Loucy (cell line): ENCODE data around the gene ALDH1L1.

Experiments used
- H2AFZ ChIP-seq: fragments of 200-600 bp; sonication (generic); 2 replicates; pipeline ENCODE4 v1.6.0; 2016; ENCODE audit warnings: antibody characterized with exemption, mild to moderate bottlenecking, low read length, moderate library complexity
- H3F3A ChIP-seq: fragments of 200-600 bp; 2 replicates; pipeline ENCODE4 v1.6.0; 2016; ENCODE audit warnings: antibody characterized with exemption, low read depth, mild to moderate bottlenecking
- H3K27me3 ChIP-seq: fragments of 200-600 bp; sonication (generic); 2 replicates; pipeline ENCODE4 v1.6.1; 2014; ENCODE audit warnings: low read length, mild to moderate bottlenecking; ENCODE audit not compliant: insufficient read depth, poor library complexity, severe bottlenecking
- H3K36me3 ChIP-seq: fragments of 200-600 bp; sonication (generic); 2 replicates; pipeline ENCODE4 v1.6.1; 2016; ENCODE audit warnings: low read length; ENCODE audit not compliant: insufficient read depth
- H3K4me1 ChIP-seq: fragments of 200-600 bp; sonication (generic); 2 replicates; pipeline ENCODE4 v1.5.1; 2014; ENCODE audit warnings: low read length, mild to moderate bottlenecking; ENCODE audit not compliant: insufficient read depth, poor library complexity, severe bottlenecking
- H3K4me2 ChIP-seq: fragments of 200-600 bp; sonication (generic); 2 replicates; pipeline ENCODE4 v1.6.0; 2014; ENCODE audit warnings: antibody characterized with exemption, low read length, low read depth, mild to moderate bottlenecking; ENCODE audit not compliant: poor library complexity, severe bottlenecking
- H3K4me3 ChIP-seq: fragments of 200-600 bp; sonication (generic); 2 replicates; pipeline ENCODE4 v1.5.1; 2014; ENCODE audit warnings: low read length, mild to moderate bottlenecking, mixed read lengths; ENCODE audit not compliant: poor library complexity, severe bottlenecking
- H3K79me2 ChIP-seq: fragments of 200-600 bp; sonication (generic); 2 replicates; pipeline ENCODE4 v1.6.1; 2014; ENCODE audit warnings: low read length; ENCODE audit not compliant: insufficient read depth
- H3K9ac ChIP-seq: fragments of 200-600 bp; sonication (generic); 2 replicates; pipeline ENCODE4 v1.6.0; 2014; ENCODE audit warnings: mild to moderate bottlenecking, low read depth, low read length, moderate library complexity; ENCODE audit not compliant: poor library complexity, severe bottlenecking
- H3K9me2 ChIP-seq: fragments of 200-600 bp; sonication (generic); replicated peaks from 2 replicates; pipeline ENCODE4 v1.6.1; 2016; ENCODE audit warnings: low read depth, low read length, mixed read lengths
- H3K9me3 ChIP-seq: fragments of 200-600 bp; sonication (generic); 2 replicates; pipeline ENCODE4 v1.6.1; 2014; ENCODE audit warnings: mild to moderate bottlenecking, antibody characterized with exemption, low read length, low read depth; ENCODE audit not compliant: insufficient read depth
- H4K20me1 ChIP-seq: fragments of 200-600 bp; sonication (generic); 2 replicates; pipeline ENCODE4 v1.6.0; 2014; ENCODE audit warnings: antibody characterized with exemption, low read length, mild to moderate bottlenecking; ENCODE audit not compliant: insufficient read depth, poor library complexity, severe bottlenecking
- CTCF ChIP-seq: fragments of 200-600 bp; sonication (generic); conservative IDR thresholded peaks from 2 replicates; pipeline ENCODE4 v1.5.1; 2014; ENCODE audit warnings: mild to moderate bottlenecking, antibody characterized with exemption, low read length
- EZH2phosphoT487 ChIP-seq: fragments of 200-600 bp; IDR thresholded peaks from 2 replicates; pipeline ENCODE4 v1.6.1; 2018; ENCODE audit warnings: antibody characterized with exemption, mild to moderate bottlenecking, moderate library complexity, borderline replicate concordance

ALDH1L1 gene

DNA sequence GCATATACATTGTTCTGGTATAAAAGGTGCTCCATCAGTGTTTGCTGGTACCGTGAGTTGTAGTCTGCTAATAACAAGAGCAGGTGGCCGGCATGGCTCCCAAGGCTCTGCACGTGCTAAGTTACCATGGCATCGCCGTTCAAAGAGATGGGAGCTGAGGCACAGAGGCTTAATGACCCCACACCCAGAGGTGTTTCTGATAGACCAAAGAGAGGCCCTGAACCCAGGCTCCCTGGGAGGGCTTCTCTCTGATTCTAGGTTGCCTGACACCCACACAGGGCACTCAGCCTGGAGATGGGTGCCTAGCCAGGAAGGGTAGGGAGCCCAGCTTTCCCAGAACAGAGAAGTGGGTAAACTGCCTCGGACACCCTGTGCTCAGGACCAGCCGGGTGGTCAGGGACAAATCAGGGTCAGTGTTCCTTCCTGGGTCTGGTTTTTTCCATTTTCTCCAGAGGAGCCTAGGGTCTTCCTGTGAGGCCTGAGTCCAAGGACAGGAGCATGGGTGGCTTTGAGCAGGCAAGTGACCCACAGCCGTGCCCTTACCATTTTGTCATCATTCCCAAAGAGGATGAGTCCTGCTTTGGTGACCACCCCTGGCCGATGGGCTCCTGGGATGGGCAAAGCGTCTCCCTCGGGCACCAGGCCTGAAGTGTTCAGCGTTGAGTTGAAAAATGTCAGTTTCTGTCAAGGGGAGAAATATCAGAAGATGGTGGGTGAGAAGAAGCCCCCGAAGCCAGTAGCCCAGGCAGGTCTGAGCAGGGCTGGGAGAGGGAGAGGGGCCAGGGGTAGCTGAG is 27.3 kb downstream of the ALDH1L1 start:
- Histone ChIP-seq H3K79me2 (no peaks in the 10 kb centered on the region), H3K9ac (no peak overlapping the region), H3F3A (no peaks in the 10 kb centered on the region), H2AFZ (no peak overlapping the region), H3K9me2 (no peaks in the 10 kb centered on the region), H3K9me3 (no peaks in the 10 kb centered on the region), H3K4me2 (no peak overlapping the region), H3K27me3 (no peaks in the 10 kb centered on the region), H4K20me1 (no peaks in the 10 kb centered on the region), H3K36me3 (no peaks in the 10 kb centered on the region), H3K4me3 (no peak overlapping the region), H3K4me1 (no peaks in the 10 kb centered on the region)
- TF ChIP-seq CTCF = no peak

DNA sequence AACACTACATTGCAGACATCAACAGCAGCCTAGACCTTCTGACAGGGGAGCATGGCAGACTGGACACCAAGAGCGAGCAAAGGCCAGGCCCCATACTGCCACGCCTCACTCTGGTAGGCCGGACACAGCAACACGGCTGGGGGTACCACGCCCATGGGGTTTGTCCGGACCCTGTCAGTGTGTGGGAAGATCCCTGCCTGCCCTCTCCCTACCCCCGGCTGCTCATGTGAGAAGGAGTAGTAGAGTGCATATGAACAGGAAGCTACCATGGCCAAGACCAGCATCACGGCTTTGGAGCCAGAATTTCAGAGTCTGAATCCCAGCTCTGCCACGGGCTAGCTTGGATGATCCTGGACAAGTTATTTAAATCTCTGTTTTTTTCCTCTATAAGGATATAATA is 27.9 kb downstream of the ALDH1L1 start:
- Histone ChIP-seq H3K79me2 (no peaks in the 10 kb centered on the region), H3K27me3 (no peaks in the 10 kb centered on the region), H3K4me2 (no peak overlapping the region), H3K36me3 (no peaks in the 10 kb centered on the region), H3K4me1 (no peaks in the 10 kb centered on the region), H3K9ac (no peak overlapping the region), H3K9me2 (no peaks in the 10 kb centered on the region), H3K4me3 (no peak overlapping the region), H2AFZ (no peak overlapping the region), H4K20me1 (no peaks in the 10 kb centered on the region), H3K9me3 (no peaks in the 10 kb centered on the region), H3F3A (no peaks in the 10 kb centered on the region)
- no peak for TF ChIP-seq EZH2phosphoT487
- TF ChIP-seq CTCF = no peak

GRCh38 chr3:126151562-126152302 is 28.7 kb downstream of the ALDH1L1 start:
- no peaks in the 10 kb centered on the region for H3K79me2 ChIP-seq
- no peaks in the 10 kb centered on the region for H4K20me1 ChIP-seq
- no peaks in the 10 kb centered on the region for H3F3A ChIP-seq
- no peak overlapping the region for H2AFZ ChIP-seq
- H3K27me3 ChIP-seq = no peaks in the 10 kb centered on the region
- H3K9me2 ChIP-seq = no peaks in the 10 kb centered on the region
- no peak for TF ChIP-seq EZH2phosphoT487
- no peak for TF ChIP-seq CTCF
- no peaks in the 10 kb centered on the region for H3K4me1 ChIP-seq
- no peak overlapping the region for H3K4me3 ChIP-seq
- no peaks in the 10 kb centered on the region for H3K36me3 ChIP-seq
- no peaks in the 10 kb centered on the region for H3K9me3 ChIP-seq
- H3K9ac ChIP-seq = no peak overlapping the region
- H3K4me2 ChIP-seq = no peak overlapping the region
